Measurements from ENCODE around the gene SLC25A10. TPM values are rescaled to one million over a fixed set of nuclear protein-coding genes. Genes with fewer than 3 reads are reported as not detected.

SLC25A10 gene
- total RNA-seq, 2 experiments from 2014 or later, result 4.6 TPM

DNA sequence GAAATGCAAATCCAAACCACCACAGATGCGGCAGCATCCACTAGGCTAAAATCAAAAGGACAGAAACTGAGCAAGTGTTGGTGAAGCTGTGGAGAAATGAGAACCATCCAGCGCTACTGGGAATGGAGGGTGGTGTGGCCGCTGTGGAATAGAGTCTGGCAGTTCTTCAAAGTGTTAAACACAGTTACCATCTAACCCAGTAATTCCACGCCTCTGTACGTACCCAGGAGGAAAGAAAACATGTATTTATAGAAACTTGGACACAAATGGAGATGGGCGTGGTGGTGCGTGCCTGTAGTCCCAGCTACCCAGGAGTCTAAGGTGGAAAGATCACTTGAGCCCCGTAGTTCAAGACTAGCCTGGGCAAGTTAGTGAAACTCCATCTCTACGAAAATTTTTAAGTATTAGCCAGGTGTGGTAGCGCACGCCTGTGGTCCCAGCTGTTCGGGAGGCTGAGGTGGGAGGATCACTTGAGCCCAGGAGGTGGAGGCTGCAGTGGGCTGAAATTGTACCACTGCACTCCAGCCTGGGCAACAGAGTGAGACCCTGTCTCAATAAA, 11.6 kb downstream of the SLC25A10 start:
- POLR2A ChIA-PET, result no interaction called here
- no peak for DNase-seq
- H3K36me3 Mint-ChIP-seq (ENCODE audit: low read depth), result no peaks in the 10 kb centered on the region

DNA sequence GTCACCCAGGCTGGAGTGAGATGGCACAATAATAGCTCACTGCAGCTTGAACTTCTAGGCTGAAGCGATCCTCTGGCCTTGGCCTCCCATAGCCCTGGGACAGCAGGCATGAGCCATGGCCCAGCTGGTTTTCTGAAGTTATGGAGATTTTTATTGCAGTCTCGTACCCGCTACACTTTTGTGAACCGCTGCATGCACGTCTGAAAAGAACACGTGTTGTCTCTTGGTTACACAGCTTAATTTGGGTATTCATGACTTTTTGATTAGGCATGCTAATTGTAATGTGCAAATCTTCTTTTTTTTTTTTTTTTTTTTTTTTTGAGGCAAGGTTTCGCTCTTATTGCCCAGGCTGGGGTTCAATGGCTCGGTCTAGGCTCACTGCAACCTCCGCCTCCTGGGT, 13.4 kb downstream of the SLC25A10 start:
- intact Hi-C loops (cut with DNase I, micrococcal nuclease), result no loop called here
- no peaks in the 10 kb centered on the region for H3K9me3 ChIP-seq (ENCODE audit: control insufficient read depth in 1 of 2, insufficient read depth in 1 of 2, low read length in 2 of 2)
- Mint-ChIP-seq H3K9me3 (no peaks in the 10 kb centered on the region), H3K27me3 (peaks cover 15% of the 10 kb centered on the region), H3K36me3 (ENCODE audit: low read depth) (no peaks in the 10 kb centered on the region), H3K27ac (no peak overlapping the region), H3K4me3 (no peak overlapping the region), H3K4me1 (ENCODE audit: low read depth) (no peaks in the 10 kb centered on the region)
- no peak overlapping the region for H3K4me3 ChIP-seq (ENCODE audit: low read length)
- TF ChIP-seq, protein P1, sequence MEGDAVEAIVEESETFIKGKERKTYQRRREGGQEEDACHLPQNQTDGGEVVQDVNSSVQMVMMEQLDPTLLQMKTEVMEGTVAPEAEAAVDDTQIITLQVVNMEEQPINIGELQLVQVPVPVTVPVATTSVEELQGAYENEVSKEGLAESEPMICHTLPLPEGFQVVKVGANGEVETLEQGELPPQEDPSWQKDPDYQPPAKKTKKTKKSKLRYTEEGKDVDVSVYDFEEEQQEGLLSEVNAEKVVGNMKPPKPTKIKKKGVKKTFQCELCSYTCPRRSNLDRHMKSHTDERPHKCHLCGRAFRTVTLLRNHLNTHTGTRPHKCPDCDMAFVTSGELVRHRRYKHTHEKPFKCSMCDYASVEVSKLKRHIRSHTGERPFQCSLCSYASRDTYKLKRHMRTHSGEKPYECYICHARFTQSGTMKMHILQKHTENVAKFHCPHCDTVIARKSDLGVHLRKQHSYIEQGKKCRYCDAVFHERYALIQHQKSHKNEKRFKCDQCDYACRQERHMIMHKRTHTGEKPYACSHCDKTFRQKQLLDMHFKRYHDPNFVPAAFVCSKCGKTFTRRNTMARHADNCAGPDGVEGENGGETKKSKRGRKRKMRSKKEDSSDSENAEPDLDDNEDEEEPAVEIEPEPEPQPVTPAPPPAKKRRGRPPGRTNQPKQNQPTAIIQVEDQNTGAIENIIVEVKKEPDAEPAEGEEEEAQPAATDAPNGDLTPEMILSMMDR (IDR thresholded peaks at IDR 0.05), result no peak
- peaks cover 0 to 5% of the 10 kb centered on the region in 2 experiments for H3K27me3 ChIP-seq (ENCODE audit: control insufficient read depth in 1 of 2, insufficient read depth in 2 of 2, low read length in 2 of 2)
- DNase-seq, result no peak
- ChIA-PET CTCF (no interaction called here), POLR2A (no interaction called here)
- ATAC-seq (ENCODE audit: poor library complexity), result no peak
- no peaks in the 10 kb centered on the region for H3K4me1 ChIP-seq (ENCODE audit: insufficient read depth, low read length)
- no peaks in the 10 kb centered on the region for H3K36me3 ChIP-seq (ENCODE audit: insufficient read depth, low read length)
- no peak overlapping the region for H3K27ac ChIP-seq (ENCODE audit: low read depth in 1 of 2, low read length in 2 of 2)

More for the DNA sequence above, 11.6 kb downstream of the SLC25A10 start:
- H3K4me3 Mint-ChIP-seq, result no peak overlapping the region
- H3K9me3 Mint-ChIP-seq, result no peaks in the 10 kb centered on the region
- TF ChIP-seq, protein P1 (IDR thresholded peaks at IDR 0.05), result no peak
- Histone ChIP-seq H3K27ac (ENCODE audit: low read depth in 1 of 2, low read length in 2 of 2) (no peak overlapping the region), H3K9me3 (ENCODE audit: control insufficient read depth in 1 of 2, insufficient read depth in 1 of 2, low read length in 2 of 2) (no peaks in the 10 kb centered on the region), H3K4me3 (ENCODE audit: low read length) (no peak overlapping the region), H3K36me3 (ENCODE audit: insufficient read depth, low read length) (no peaks in the 10 kb centered on the region), H3K27me3 (ENCODE audit: control insufficient read depth in 1 of 2, insufficient read depth in 2 of 2, low read length in 2 of 2) (peaks cover 0 to 5% of the 10 kb centered on the region in 2 experiments), H3K4me1 (ENCODE audit: insufficient read depth, low read length) (no peaks in the 10 kb centered on the region)
- H3K27me3 Mint-ChIP-seq, result peaks cover 15% of the 10 kb centered on the region
- CTCF ChIA-PET, result no interaction called here
- no peak for ATAC-seq (ENCODE audit: poor library complexity)
- no peak overlapping the region for H3K27ac Mint-ChIP-seq
- intact Hi-C loops (cut with DNase I, micrococcal nuclease), result no loop called here
- H3K4me1 Mint-ChIP-seq (ENCODE audit: low read depth), result no peaks in the 10 kb centered on the region

DNA sequence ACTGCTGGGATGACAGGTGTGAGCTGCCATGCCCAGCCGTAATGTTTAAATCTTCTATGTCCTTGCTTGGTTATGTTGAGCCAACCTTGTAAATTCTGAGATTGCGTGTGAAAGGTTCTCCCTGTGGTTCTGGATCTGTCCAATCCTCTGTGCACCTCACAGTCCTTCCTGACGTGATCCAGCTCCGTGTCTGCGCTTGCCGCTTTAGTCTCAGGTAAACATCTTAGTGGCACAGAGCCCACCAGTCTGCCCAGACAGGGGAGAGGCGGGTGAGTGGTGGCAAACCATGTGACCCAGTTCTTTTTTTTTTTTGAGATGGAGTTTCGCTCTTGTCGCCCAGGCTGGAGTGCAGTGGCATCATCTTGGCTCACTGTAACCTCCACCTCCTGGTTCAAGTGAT, 13.9 kb downstream of the SLC25A10 start:
- DNase-seq (no peak), ATAC-seq (ENCODE audit: poor library complexity) (no peak)
- TF ChIP-seq, protein P1 (IDR thresholded peaks at IDR 0.05), result no peak
- Histone ChIP-seq H3K9me3 (ENCODE audit: control insufficient read depth in 1 of 2, insufficient read depth in 1 of 2, low read length in 2 of 2) (no peaks in the 10 kb centered on the region), H3K4me1 (ENCODE audit: insufficient read depth, low read length) (no peaks in the 10 kb centered on the region), H3K36me3 (ENCODE audit: insufficient read depth, low read length) (no peaks in the 10 kb centered on the region), H3K27me3 (ENCODE audit: control insufficient read depth in 1 of 2, insufficient read depth in 2 of 2, low read length in 2 of 2) (peaks cover 0 to 5% of the 10 kb centered on the region in 2 experiments), H3K4me3 (ENCODE audit: low read length) (no peak overlapping the region), H3K27ac (ENCODE audit: low read depth in 1 of 2, low read length in 2 of 2) (no peak overlapping the region)
- H3K9me3 Mint-ChIP-seq, result no peaks in the 10 kb centered on the region
- H3K36me3 Mint-ChIP-seq (ENCODE audit: low read depth), result no peaks in the 10 kb centered on the region
- CTCF ChIA-PET, result no interaction called here
- H3K27me3 Mint-ChIP-seq, result peaks cover 18% of the 10 kb centered on the region
- intact Hi-C loops (cut with DNase I, micrococcal nuclease), result no loop called here
- no peaks in the 10 kb centered on the region for H3K4me1 Mint-ChIP-seq (ENCODE audit: low read depth)
- POLR2A ChIA-PET, result no interaction called here
- H3K27ac Mint-ChIP-seq, result no peak overlapping the region
- H3K4me3 Mint-ChIP-seq, result no peak overlapping the region

All from CD4-positive, alpha-beta T cell (primary cell).